Spleen (tissue), 11 donors: ENCODE data around the gene ETS2. TPM values are rescaled to one million over a fixed set of nuclear protein-coding genes. Genes with fewer than 3 reads are reported as not detected.
A peak's percentile ranks its signal among the peaks of the same experiment; 100 is the strongest.

ENCODE experiments used
- DNase-seq: peaks from one replicate; pipeline ENCODE4 v3.0.0-alpha.2; 2020
- H3K27ac ChIP-seq, 8 donors: fragments of 200-600 bp; sonication (generic) in 7 of 8; 1 replicate in 4 of 8; 2 replicates in 4 of 8; pipeline versions ENCODE4 v1.5.0 to v1.8.0; 2016 to 2021; ENCODE audit warnings: inconsistent platforms in 4 of 8, mild to moderate bottlenecking in 4 of 8, moderate library complexity in 1 of 8
- H3K27me3 ChIP-seq, 7 donors: fragments of 200-600 bp; sonication (generic) in 6 of 7; replicated peaks in 1 of 7; 1 replicate in 4 of 7; 2 replicates in 3 of 7; pipeline versions ENCODE4 v1.5.0 to v1.8.0; 2016 to 2021; ENCODE audit warnings: inconsistent platforms in 3 of 7, mild to moderate bottlenecking in 1 of 7
- H3K36me3 ChIP-seq, 6 donors: fragments of 200-600 bp; sonication (generic) in 5 of 6; 1 replicate in 4 of 6; 2 replicates in 2 of 6; pipeline versions ENCODE4 v1.5.0 to v1.8.0; 2016 to 2021; ENCODE audit warnings: inconsistent platforms in 2 of 6
- H3K4me1 ChIP-seq, 6 donors: fragments of 200-600 bp; sonication (generic) in 5 of 6; 1 replicate in 3 of 6; 2 replicates in 3 of 6; pipeline versions ENCODE4 v1.5.0 to v1.8.0; 2016 to 2021; ENCODE audit warnings: inconsistent platforms in 3 of 6
- H3K4me3 ChIP-seq, 8 donors: fragments of 200-600 bp; sonication (generic) in 7 of 8; 1 replicate in 4 of 8; 2 replicates in 4 of 8; pipeline versions ENCODE4 v1.5.0 to v1.8.0; 2016 to 2021; ENCODE audit warnings: inconsistent platforms in 4 of 8, mild to moderate bottlenecking in 4 of 8, moderate library complexity in 2 of 8
- H3K9me3 ChIP-seq, 8 donors: fragments of 200-600 bp; sonication (generic) in 7 of 8; 1 replicate in 4 of 8; 2 replicates in 4 of 8; pipeline versions ENCODE4 v1.5.0 to v1.8.0; 2016 to 2021; ENCODE audit warnings: inconsistent platforms in 4 of 8
- POLR2A ChIP-seq, 3 donors: fragments of 450-650 bp; IDR thresholded peaks; one replicate each; pipeline ENCODE4 v1.5.1; 2017; ENCODE audit warnings: antibody characterized with exemption in 3 of 3, mild to moderate bottlenecking in 1 of 3
- POLR2AphosphoS5 ChIP-seq, 3 donors: sonication (generic); formaldehyde crosslinking; IDR thresholded peaks; one replicate each; pipeline ENCODE4 v1.5.1; 2017; ENCODE audit warnings: antibody characterized with exemption in 3 of 3
- WGBS, 5 donors: extraction: QIAGEN DNeasy Blood & Tissue Kit in 3 of 5; methylation state at CpG; one replicate each; pipeline versions ENCODE4 v1.1.5 to v1.1.7; 2013 to 2018; 5-methylcytosine and 5-hydroxymethylcytosine counted together
- intact Hi-C: fragments of 100-400 bp; cut with DNase I; formaldehyde crosslinking; loops from one replicate; pipeline ENCODE4 v1.15.0; 2023; ENCODE audit warnings: low total_unique reads
- polyA plus RNA-seq, 3 donors: library from polyadenylated mRNA; stranded (reverse); fragments of 200-250 nt; gene quantifications; one replicate each; pipeline ENCODE4 v1.2.1, GENCODE V29; 2013
- total RNA-seq, 7 donors: library from RNA; depleted of rRNA in 3 of 7; stranded (reverse); fragments of >200 nt in 3 of 7; fragmentation: NEBNext Ultra II Directional in 4 of 7; extraction: Animal tissue kit (Norgen Biotek cat#: 25700) in 4 of 7; gene quantifications; one replicate each; pipeline versions ENCODE4 v1.1.0 to v1.2.1, GENCODE V29; 2016 to 2021
- TF ChIP-seq, protein P1 (sequence below), 11 experiments: fragments of 200-600 bp in 7 of 11; fragments of 450-650 bp in 4 of 11; sonication (generic) in 4 of 11; IDR thresholded peaks in 8 of 11; conservative IDR thresholded peaks in 3 of 11; 1 replicate in 7 of 11; 2 replicates in 4 of 11; pipeline versions ENCODE4 v1.4.0 to v1.8.0; 2016 to 2021; ENCODE audit warnings: antibody characterized with exemption in 11 of 11, inconsistent platforms in 4 of 11, mild to moderate bottlenecking in 1 of 11
- donor health status: healthy with polysubstance abuse.
- donor health status: DM: no; HTN: no; CAD: no; lungs with moderate emphysema.
- donor health status: DM: no; HTN: no; CAD: no.
- donor health status: Bipolar disorder and iron deficiency.
- donor health status: healthy.
- donor health status: DM: no; HTN: no; CAD: no.
- donor health status: DM: yes; HTN: yes; CAD: no.

Gene ETS2
- total and polyA plus RNA-seq, 10 donors: 44.4 to 590 (median 349) TPM

DNA sequence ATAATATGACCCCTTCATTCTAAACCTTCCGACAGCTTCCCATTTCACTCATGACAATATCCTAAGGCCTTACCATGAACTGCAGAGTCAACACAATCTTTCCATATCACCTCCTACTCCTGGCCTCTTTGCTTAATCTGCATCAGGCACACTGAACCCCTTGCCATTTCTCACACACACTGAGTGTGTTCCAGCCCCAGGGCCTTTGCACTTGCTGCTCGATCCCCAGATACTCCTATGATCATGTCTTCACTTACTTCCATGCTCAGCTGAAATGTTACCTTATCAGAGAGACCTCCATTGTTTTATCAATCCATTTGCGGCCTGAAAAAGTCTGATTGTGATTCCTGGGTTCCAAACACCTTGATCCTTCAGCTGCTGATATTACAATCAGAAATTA is 47.0 kb downstream of the ETS2 start:
- intact Hi-C loops: no loop called here
- no peak for DNase-seq
- H3K4me3 ChIP-seq: no peak overlapping the region
- TF ChIP-seq POLR2A (IDR thresholded peaks at IDR 0.05) (no peak), POLR2AphosphoS5 (IDR thresholded peaks at IDR 0.05) (no peak)
- TF ChIP-seq, protein P1, sequence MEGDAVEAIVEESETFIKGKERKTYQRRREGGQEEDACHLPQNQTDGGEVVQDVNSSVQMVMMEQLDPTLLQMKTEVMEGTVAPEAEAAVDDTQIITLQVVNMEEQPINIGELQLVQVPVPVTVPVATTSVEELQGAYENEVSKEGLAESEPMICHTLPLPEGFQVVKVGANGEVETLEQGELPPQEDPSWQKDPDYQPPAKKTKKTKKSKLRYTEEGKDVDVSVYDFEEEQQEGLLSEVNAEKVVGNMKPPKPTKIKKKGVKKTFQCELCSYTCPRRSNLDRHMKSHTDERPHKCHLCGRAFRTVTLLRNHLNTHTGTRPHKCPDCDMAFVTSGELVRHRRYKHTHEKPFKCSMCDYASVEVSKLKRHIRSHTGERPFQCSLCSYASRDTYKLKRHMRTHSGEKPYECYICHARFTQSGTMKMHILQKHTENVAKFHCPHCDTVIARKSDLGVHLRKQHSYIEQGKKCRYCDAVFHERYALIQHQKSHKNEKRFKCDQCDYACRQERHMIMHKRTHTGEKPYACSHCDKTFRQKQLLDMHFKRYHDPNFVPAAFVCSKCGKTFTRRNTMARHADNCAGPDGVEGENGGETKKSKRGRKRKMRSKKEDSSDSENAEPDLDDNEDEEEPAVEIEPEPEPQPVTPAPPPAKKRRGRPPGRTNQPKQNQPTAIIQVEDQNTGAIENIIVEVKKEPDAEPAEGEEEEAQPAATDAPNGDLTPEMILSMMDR (IDR thresholded peaks at IDR 0.05 in 8 of 11, conservative IDR thresholded peaks at IDR 0.05 in 3 of 11): no peak
- H3K9me3 ChIP-seq: no peaks in the 10 kb centered on the region
- WGBS, 5 donors: 63 to 91% (median 64%) methylated on average over 3 of the region's 3 CpGs
- H3K27ac ChIP-seq: no peak overlapping the region
- H3K27me3 ChIP-seq: peaks cover 0 to 15% (median 0%) of the 10 kb centered on the region in 7 donors
- peaks cover 0 to 18% (median 0%) of the 10 kb centered on the region in 6 donors for H3K4me1 ChIP-seq
- H3K36me3 ChIP-seq: no peaks in the 10 kb centered on the region

DNA sequence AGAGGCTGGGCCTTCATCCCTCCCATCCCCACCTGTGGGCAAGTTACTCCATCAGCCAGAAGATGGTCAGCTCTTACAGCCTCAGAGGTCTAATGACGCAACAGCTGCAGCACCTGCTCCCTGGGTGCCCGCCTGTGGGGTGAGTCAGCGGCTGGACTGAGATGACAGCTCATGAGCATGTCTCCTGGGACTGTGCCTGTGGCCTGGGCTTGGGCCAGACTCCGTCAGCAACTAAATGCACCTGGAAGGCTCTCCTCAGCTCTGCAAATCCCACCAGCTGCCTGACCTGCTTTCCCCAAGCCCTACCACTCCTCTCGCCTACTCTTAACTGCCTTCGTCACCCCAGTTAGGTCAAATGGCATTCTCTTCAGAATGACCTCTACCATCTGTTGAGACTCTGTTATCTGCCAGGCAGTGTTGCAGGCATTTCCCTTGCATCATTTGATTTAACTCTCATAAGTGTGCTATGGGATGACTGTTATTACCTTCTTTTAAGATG is 47.7 kb downstream of the ETS2 start:
- H3K27ac ChIP-seq: no peak overlapping the region
- peak in 1 of 3 donors; percentile 15 for TF ChIP-seq POLR2AphosphoS5 (IDR thresholded peaks at IDR 0.05)
- TF ChIP-seq, protein P1 (IDR thresholded peaks at IDR 0.05 in 8 of 11, conservative IDR thresholded peaks at IDR 0.05 in 3 of 11): no peak
- no peak for DNase-seq
- no peaks in the 10 kb centered on the region for H3K9me3 ChIP-seq
- no peak overlapping the region for H3K4me3 ChIP-seq
- 40 to 64% (median 43%) methylated on average over 6 of the region's 6 CpGs for WGBS, 5 donors
- H3K36me3 ChIP-seq: no peaks in the 10 kb centered on the region
- intact Hi-C loops: no loop called here
- peaks cover 0 to 18% (median 0%) of the 10 kb centered on the region in 6 donors for H3K4me1 ChIP-seq
- peaks cover 0 to 15% (median 0%) of the 10 kb centered on the region in 7 donors for H3K27me3 ChIP-seq

DNA sequence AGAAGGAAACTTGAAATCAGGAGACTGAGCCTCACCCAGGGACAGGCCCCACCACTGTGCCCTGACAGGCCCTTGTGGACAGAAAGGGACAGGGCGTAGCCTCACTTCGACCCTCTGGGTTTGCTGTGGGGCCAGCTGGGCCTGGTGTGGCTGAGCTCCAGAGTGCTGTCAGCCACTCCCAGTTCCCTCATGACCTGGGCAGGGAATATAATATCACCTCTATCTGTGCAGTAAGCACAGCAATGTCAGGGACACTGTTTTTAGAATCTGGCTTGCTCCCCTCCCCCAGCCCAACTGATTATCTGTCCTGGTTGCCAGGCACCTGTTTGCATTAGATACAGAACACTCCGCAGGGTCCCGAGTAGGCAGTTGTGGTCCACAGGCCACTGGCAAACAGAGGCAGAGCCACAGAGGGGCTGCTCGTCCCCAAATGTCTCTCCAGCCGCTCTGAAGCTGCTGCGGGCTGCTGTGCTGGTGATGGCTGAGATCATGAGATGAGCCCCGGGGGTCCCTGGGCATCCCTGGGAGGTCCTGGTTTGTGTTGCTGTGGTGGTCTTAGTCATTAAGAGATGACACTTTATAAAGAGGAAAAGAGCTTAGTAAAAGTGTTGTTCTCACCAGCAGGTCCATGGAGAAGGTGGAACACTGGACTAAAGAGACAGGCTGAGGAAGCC is 51.6 kb downstream of the ETS2 start:
- 89 to 96% (median 93%) methylated on average over 4 to 8 of the region's 8 CpGs for WGBS, 5 donors
- intact Hi-C loops: no loop called here
- peaks cover 0 to 35% (median 0%) of the 10 kb centered on the region in 7 donors for H3K27me3 ChIP-seq
- no peak overlapping the region for H3K27ac ChIP-seq
- H3K4me1 ChIP-seq: peaks cover 0 to 17% (median 9%) of the 10 kb centered on the region in 6 donors
- no peaks in the 10 kb centered on the region for H3K9me3 ChIP-seq
- DNase-seq: no peak
- TF ChIP-seq POLR2AphosphoS5 (IDR thresholded peaks at IDR 0.05) (no peak), POLR2A (IDR thresholded peaks at IDR 0.05) (no peak)
- TF ChIP-seq, protein P1 (IDR thresholded peaks at IDR 0.05 in 8 of 11, conservative IDR thresholded peaks at IDR 0.05 in 3 of 11): no peak
- no peaks in the 10 kb centered on the region for H3K36me3 ChIP-seq
- H3K4me3 ChIP-seq: no peak overlapping the region

DNA sequence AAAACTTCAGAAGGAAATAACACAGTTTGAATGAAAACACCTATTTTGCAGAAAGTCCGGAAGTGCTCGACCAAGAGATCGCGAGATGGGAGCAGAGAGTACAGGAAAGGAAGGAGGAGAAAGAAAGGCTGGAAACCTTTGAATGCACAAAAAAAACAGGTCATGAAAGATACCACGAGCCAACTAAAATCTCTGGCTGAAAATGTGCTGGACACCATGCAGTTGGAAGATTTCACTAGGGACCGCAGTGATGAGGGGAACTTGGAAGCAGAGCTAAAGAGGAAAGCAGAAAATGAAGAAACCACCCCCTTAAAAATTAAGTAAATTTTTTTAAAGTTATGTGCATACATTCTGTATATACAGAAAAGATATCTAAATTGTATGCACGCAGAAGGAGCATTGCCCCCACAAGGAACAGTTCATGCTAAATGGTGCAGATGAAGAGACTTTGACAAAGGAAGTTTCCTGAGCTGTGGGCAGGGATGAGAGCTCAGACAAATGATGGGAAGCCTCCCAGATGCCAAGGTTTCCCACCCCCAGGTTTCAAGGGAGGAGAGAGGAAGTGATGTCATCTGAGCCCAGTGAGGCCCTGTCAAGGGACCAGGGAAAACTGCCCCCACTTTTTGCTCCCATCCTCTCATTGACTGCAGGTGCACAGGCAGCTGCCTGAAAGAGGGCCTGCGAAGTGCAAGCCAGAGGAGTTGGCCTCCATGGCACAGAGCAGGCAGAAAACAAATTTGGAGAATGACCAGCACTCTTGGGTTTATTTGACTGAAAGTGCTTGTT is 52.5 kb downstream of the ETS2 start:
- H3K4me1 ChIP-seq: peaks cover 0 to 21% (median 14%) of the 10 kb centered on the region in 6 donors
- no peak for DNase-seq
- TF ChIP-seq POLR2A (IDR thresholded peaks at IDR 0.05) (no peak), POLR2AphosphoS5 (IDR thresholded peaks at IDR 0.05) (no peak)
- TF ChIP-seq, protein P1 (IDR thresholded peaks at IDR 0.05 in 8 of 11, conservative IDR thresholded peaks at IDR 0.05 in 3 of 11): no peak
- WGBS, 5 donors: 58 to 76% (median 69%) methylated on average over 8 of the region's 8 CpGs
- intact Hi-C loops: no loop called here
- peaks cover 0 to 39% (median 0%) of the 10 kb centered on the region in 7 donors for H3K27me3 ChIP-seq
- no peaks in the 10 kb centered on the region for H3K9me3 ChIP-seq
- H3K36me3 ChIP-seq: no peaks in the 10 kb centered on the region
- H3K4me3 ChIP-seq: no peak overlapping the region
- H3K27ac ChIP-seq: no peak overlapping the region
